ENCODE data around the gene SLC2A10.

Gene SLC2A10

DNA sequence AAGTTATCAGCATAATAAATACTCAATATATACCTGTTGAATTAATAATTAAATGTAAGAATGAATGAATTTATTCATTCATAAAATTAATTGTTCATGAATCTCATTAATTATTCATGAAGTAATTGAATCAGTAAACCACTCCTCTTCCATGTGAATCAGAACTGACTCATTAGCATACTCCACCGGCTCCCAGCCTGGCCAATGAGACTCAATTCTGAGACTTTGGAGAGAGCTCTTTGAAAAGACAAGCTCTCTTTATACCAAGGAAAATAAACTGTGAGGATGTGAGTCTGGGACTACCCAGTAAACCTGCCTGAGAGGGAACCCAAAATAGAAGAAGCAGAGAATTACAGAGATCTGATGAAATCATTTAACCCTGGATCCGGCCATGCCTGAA lies 8.4 kb upstream of the SLC2A10 start:
- H3F3A ChIP-seq (ENCODE audit: low read depth), result no peaks in the 10 kb centered on the region
- H2AFZ ChIP-seq (ENCODE audit: low read length), result no peak overlapping the region
- no peak overlapping the region for H3K4me2 ChIP-seq (ENCODE audit: low read depth, low read length, poor library complexity, severe bottlenecking)
- H3K4me3 ChIP-seq (ENCODE audit: low read length, poor library complexity, severe bottlenecking), result no peak overlapping the region
- no peaks in the 10 kb centered on the region for H3K9me2 ChIP-seq (replicated peaks; ENCODE audit: low read depth, low read length)
- no peaks in the 10 kb centered on the region for H3K79me2 ChIP-seq (ENCODE audit: insufficient read depth, low read length)
- no peaks in the 10 kb centered on the region for H3K27me3 ChIP-seq (ENCODE audit: insufficient read depth, low read length, poor library complexity, severe bottlenecking)
- peaks cover 15% of the 10 kb centered on the region for H3K4me1 ChIP-seq (ENCODE audit: insufficient read depth, low read length, poor library complexity, severe bottlenecking)
- no peaks in the 10 kb centered on the region for H3K9me3 ChIP-seq (ENCODE audit: insufficient read depth, low read depth, low read length)
- TF ChIP-seq CTCF (conservative IDR thresholded peaks at IDR 0.05; ENCODE audit: low read length), result no peak
- no peaks in the 10 kb centered on the region for H4K20me1 ChIP-seq (ENCODE audit: insufficient read depth, low read length, poor library complexity, severe bottlenecking)
- no peaks in the 10 kb centered on the region for H3K36me3 ChIP-seq (ENCODE audit: insufficient read depth, low read length)
- no peak overlapping the region for H3K9ac ChIP-seq (ENCODE audit: low read depth, low read length, poor library complexity, severe bottlenecking)

GRCh38 chr20:46701556-46701955 lies 7.9 kb upstream of the SLC2A10 start:
- Histone ChIP-seq H3K4me3 (ENCODE audit: low read length, poor library complexity, severe bottlenecking) (no peak overlapping the region), H2AFZ (ENCODE audit: low read length) (no peak overlapping the region), H3K36me3 (ENCODE audit: insufficient read depth, low read length) (no peaks in the 10 kb centered on the region), H3K9me3 (ENCODE audit: insufficient read depth, low read depth, low read length) (0 out of 2 replicates have a peak, but pooled peaks cover 2% of the 10 kb centered on the region), H3F3A (ENCODE audit: low read depth) (no peaks in the 10 kb centered on the region), H3K27me3 (ENCODE audit: insufficient read depth, low read length, poor library complexity, severe bottlenecking) (no peaks in the 10 kb centered on the region), H3K79me2 (ENCODE audit: insufficient read depth, low read length) (no peaks in the 10 kb centered on the region), H3K9ac (ENCODE audit: low read depth, low read length, poor library complexity, severe bottlenecking) (no peak overlapping the region), H3K4me1 (ENCODE audit: insufficient read depth, low read length, poor library complexity, severe bottlenecking) (peaks cover 10% of the 10 kb centered on the region), H3K4me2 (ENCODE audit: low read depth, low read length, poor library complexity, severe bottlenecking) (no peak overlapping the region), H3K9me2 (replicated peaks; ENCODE audit: low read depth, low read length) (no peaks in the 10 kb centered on the region), H4K20me1 (ENCODE audit: insufficient read depth, low read length, poor library complexity, severe bottlenecking) (no peaks in the 10 kb centered on the region)
- TF ChIP-seq EZH2phosphoT487 (IDR thresholded peaks at IDR 0.05; ENCODE audit: borderline replicate concordance), result no peak

DNA sequence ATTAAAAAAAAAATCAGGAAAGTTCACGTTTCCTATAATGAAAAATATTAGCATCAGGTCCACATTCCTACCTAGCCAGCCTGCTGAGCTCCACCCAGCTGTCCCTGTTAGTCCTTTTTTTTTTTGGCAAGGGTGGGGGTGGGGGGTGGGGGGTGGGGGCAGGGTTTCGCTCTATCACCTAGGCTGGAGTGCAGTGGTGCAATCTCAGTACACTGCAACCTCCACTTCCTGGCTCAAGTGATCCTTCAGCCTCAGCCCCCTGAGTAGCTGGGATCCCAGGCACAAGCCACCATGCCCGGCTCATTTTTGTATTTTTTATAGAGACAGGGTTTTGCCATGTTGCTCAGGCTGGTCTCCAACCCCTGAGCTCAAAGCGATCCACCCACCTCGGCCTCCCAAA lies 7.5 kb upstream of the SLC2A10 start:
- Histone ChIP-seq H3K4me3 (ENCODE audit: low read length, poor library complexity, severe bottlenecking) (no peak overlapping the region), H3K79me2 (ENCODE audit: insufficient read depth, low read length) (no peaks in the 10 kb centered on the region), H3K9ac (ENCODE audit: low read depth, low read length, poor library complexity, severe bottlenecking) (no peak overlapping the region), H4K20me1 (ENCODE audit: insufficient read depth, low read length, poor library complexity, severe bottlenecking) (no peaks in the 10 kb centered on the region), H3K27me3 (ENCODE audit: insufficient read depth, low read length, poor library complexity, severe bottlenecking) (no peaks in the 10 kb centered on the region), H2AFZ (ENCODE audit: low read length) (no peak overlapping the region), H3K9me2 (replicated peaks; ENCODE audit: low read depth, low read length) (no peaks in the 10 kb centered on the region), H3K4me2 (ENCODE audit: low read depth, low read length, poor library complexity, severe bottlenecking) (no peak overlapping the region), H3K9me3 (ENCODE audit: insufficient read depth, low read depth, low read length) (0 out of 2 replicates have a peak, but pooled peaks cover 2% of the 10 kb centered on the region), H3K4me1 (ENCODE audit: insufficient read depth, low read length, poor library complexity, severe bottlenecking) (peaks cover 6% of the 10 kb centered on the region), H3K36me3 (ENCODE audit: insufficient read depth, low read length) (no peaks in the 10 kb centered on the region), H3F3A (ENCODE audit: low read depth) (no peaks in the 10 kb centered on the region)
- TF ChIP-seq EZH2phosphoT487 (IDR thresholded peaks at IDR 0.05; ENCODE audit: borderline replicate concordance), result no peak
- no peak for TF ChIP-seq CTCF (conservative IDR thresholded peaks at IDR 0.05; ENCODE audit: low read length)

DNA sequence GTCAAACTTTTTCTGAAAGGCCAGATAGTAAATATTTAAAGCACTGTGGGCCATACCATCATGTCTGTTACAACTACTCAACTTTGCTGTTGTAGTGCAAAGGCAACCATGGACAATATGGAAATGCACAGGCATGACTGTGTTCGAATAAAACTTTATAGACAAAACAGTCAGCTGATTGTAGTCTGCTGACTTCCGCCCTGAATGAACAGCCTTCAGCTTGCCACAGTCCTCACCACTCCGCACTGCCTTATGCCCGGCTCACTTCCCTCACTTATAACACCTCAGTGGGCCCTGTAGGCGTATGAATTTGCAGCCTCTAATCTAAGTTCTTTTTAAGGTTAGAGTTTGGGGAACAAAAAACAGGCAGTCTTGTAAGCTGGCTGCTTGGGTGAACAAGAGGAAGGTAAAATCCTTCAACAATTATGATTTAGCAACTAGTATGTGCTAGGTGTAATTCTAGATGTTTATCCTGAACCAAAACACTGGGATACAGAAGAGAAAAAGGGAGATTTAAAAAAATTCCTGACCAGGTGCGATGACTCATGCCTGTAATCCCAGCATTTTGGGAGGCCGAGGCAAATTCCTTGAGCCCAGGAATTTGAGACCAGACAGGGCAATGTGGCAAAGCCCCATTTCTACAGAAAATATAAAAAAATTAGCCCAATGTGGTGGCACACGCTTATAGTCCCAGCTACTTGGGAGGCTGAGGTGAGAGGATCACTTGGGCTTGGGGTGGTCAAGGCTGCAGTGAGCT lies 6.8 kb upstream of the SLC2A10 start:
- Histone ChIP-seq H3K9me2 (replicated peaks; ENCODE audit: low read depth, low read length) (no peaks in the 10 kb centered on the region), H3K79me2 (ENCODE audit: insufficient read depth, low read length) (no peaks in the 10 kb centered on the region), H3K27me3 (ENCODE audit: insufficient read depth, low read length, poor library complexity, severe bottlenecking) (no peaks in the 10 kb centered on the region), H3K9me3 (ENCODE audit: insufficient read depth, low read depth, low read length) (0 out of 2 replicates have a peak, but pooled peaks cover 2% of the 10 kb centered on the region), H2AFZ (ENCODE audit: low read length) (no peak overlapping the region), H3K4me1 (ENCODE audit: insufficient read depth, low read length, poor library complexity, severe bottlenecking) (no peaks in the 10 kb centered on the region), H3K4me3 (ENCODE audit: low read length, poor library complexity, severe bottlenecking) (no peak overlapping the region), H3K36me3 (ENCODE audit: insufficient read depth, low read length) (no peaks in the 10 kb centered on the region), H3F3A (ENCODE audit: low read depth) (no peaks in the 10 kb centered on the region), H3K4me2 (ENCODE audit: low read depth, low read length, poor library complexity, severe bottlenecking) (no peak overlapping the region), H3K9ac (ENCODE audit: low read depth, low read length, poor library complexity, severe bottlenecking) (no peak overlapping the region), H4K20me1 (ENCODE audit: insufficient read depth, low read length, poor library complexity, severe bottlenecking) (no peaks in the 10 kb centered on the region)
- no peak for TF ChIP-seq EZH2phosphoT487 (IDR thresholded peaks at IDR 0.05; ENCODE audit: borderline replicate concordance)
- no peak for TF ChIP-seq CTCF (conservative IDR thresholded peaks at IDR 0.05; ENCODE audit: low read length)

Measured in Loucy (cell line).